HUES48 (cell line): ENCODE measurements around the gene NT5C3B.

Source experiments
- H3K27ac ChIP-seq: one replicate; pipeline ENCODE4 v1.7.0; 2013; ENCODE audit warnings: low read depth, low read length, inconsistent platforms
- H3K27me3 ChIP-seq: 2 replicates; pipeline ENCODE4 v1.6.1; 2013; ENCODE audit warnings: mild to moderate bottlenecking, low read length; ENCODE audit not compliant: control insufficient read depth, insufficient read depth
- H3K36me3 ChIP-seq: 2 replicates; pipeline ENCODE4 v1.6.1; 2013; ENCODE audit warnings: low read length; ENCODE audit not compliant: control insufficient read depth, insufficient read depth
- H3K4me1 ChIP-seq: 2 replicates; pipeline ENCODE4 v1.6.1; 2013; ENCODE audit warnings: mild to moderate bottlenecking, low read length; ENCODE audit not compliant: control insufficient read depth, insufficient read depth
- H3K4me3 ChIP-seq: 2 replicates; pipeline ENCODE4 v1.5.1; 2013; ENCODE audit warnings: mild to moderate bottlenecking, low read depth, low read length
- H3K9ac ChIP-seq: 2 replicates; pipeline ENCODE4 v1.6.1; 2013; ENCODE audit warnings: mild to moderate bottlenecking, low read depth, low read length, moderate library complexity
- H3K9me3 ChIP-seq: 2 replicates; pipeline ENCODE4 v1.6.1; 2013; ENCODE audit warnings: low read length; ENCODE audit not compliant: control insufficient read depth, insufficient read depth

NT5C3B gene

DNA sequence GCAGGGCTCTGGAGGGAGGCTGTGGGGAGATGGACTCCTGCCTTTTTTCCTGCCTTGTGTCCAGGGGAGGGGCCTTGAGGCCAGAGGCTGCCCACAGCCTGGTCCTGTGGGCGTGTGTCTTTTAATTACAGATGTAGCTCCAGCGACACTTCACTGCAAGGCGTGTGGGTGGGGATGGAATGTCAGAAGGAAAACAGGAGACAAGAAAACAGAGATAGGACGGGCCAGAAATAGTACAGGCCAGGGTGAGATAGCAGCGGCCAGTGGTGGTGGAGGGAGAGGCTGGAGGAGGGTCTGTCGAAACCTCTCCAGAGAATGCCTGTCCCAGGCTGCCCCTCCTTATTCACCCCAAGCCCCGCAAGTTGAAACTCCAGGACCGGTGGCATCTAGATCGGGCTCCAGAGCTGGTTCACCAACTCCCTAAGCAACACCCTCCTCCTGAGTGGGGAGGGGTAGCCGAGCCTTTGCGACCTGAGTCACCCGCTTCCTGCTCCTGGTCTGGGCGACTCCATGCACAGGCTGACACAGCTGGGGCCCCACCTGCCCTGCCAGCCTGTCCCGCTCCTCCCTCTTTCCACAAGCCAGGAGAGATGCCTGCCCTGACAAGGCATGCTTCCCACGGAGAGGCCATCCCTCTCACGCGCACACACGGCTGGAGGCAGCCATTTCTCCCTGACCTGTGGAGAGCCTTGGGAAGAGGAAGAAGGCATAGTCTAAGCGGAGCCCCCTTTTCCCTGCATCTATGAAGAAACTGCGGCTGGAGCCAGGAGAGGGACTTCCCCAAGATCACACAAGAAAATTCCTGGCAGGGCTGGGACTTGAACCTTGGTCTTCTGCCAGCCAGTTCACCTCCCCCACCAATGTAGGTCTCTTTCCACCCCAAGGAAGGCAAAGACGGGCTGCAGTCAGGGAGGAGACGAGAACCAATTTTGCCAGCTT lies 42.9 kb downstream of the NT5C3B start:
- peaks cover 17% of the 10 kb centered on the region for H3K27me3 ChIP-seq

GRCh38 chr17:41787021-41787418 lies 49.0 kb downstream of the NT5C3B start:
- no peaks in the 10 kb centered on the region for H3K9me3 ChIP-seq
- no peaks in the 10 kb centered on the region for H3K36me3 ChIP-seq
- no peak overlapping the region for H3K27ac ChIP-seq
- H3K27me3 ChIP-seq, result no peaks in the 10 kb centered on the region
- peaks cover 21% of the 10 kb centered on the region for H3K4me1 ChIP-seq
- H3K4me3 ChIP-seq, result 0 out of 2 replicates have a peak overlapping the region, but pooled peaks have one; percentile 2
- no peak overlapping the region for H3K9ac ChIP-seq

More for the DNA sequence above, 42.9 kb downstream of the NT5C3B start:
- Histone ChIP-seq H3K27ac (peak overlapping the region; percentile 80), H3K4me3 (peak overlapping the region; percentile 41), H3K9me3 (no peaks in the 10 kb centered on the region), H3K4me1 (peaks cover 19% of the 10 kb centered on the region), H3K36me3 (no peaks in the 10 kb centered on the region), H3K9ac (no peak overlapping the region)

GRCh38 chr17:41786227-41787020 lies 49.6 kb downstream of the NT5C3B start, which contains the start of gene JUP:
Gene JUP, minus strand, starts transcription at chr17:41786711. Its CDS starts 14,857 bp downstream, at chr17:41771854.
- H3K4me1 ChIP-seq, result peaks cover 21% of the 10 kb centered on the region
- H3K36me3 ChIP-seq, result no peaks in the 10 kb centered on the region
- H3K9me3 ChIP-seq, result no peaks in the 10 kb centered on the region
- no peaks in the 10 kb centered on the region for H3K27me3 ChIP-seq
- H3K27ac ChIP-seq, result peak within 1 kb of the TSS; percentile 96
- peak within 1 kb of the TSS; percentile 73 for H3K4me3 ChIP-seq
- peak within 1 kb of the TSS; percentile 74 for H3K9ac ChIP-seq

GRCh38 chr17:41785859-41786226 lies 50.2 kb downstream of the NT5C3B start:
- peaks cover 21% of the 10 kb centered on the region for H3K4me1 ChIP-seq
- H3K9me3 ChIP-seq, result no peaks in the 10 kb centered on the region
- no peaks in the 10 kb centered on the region for H3K27me3 ChIP-seq
- H3K27ac ChIP-seq, result peak overlapping the region; percentile 96
- no peaks in the 10 kb centered on the region for H3K36me3 ChIP-seq
- peak overlapping the region; percentile 74 for H3K9ac ChIP-seq
- peak overlapping the region; percentile 73 for H3K4me3 ChIP-seq

- H3K27ac ChIP-seq, result peak overlapping the region; percentile 96
- H3K9me3 ChIP-seq, result no peaks in the 10 kb centered on the region
- no peaks in the 10 kb centered on the region for H3K27me3 ChIP-seq
- no peaks in the 10 kb centered on the region for H3K36me3 ChIP-seq
- H3K4me1 ChIP-seq, result peaks cover 21% of the 10 kb centered on the region
- peak overlapping the region; percentile 74 for H3K9ac ChIP-seq
- peak overlapping the region; percentile 73 for H3K4me3 ChIP-seq
Measured at GRCh38 chr17:41785091-41785858, 50.8 kb downstream of the NT5C3B start.

DNA sequence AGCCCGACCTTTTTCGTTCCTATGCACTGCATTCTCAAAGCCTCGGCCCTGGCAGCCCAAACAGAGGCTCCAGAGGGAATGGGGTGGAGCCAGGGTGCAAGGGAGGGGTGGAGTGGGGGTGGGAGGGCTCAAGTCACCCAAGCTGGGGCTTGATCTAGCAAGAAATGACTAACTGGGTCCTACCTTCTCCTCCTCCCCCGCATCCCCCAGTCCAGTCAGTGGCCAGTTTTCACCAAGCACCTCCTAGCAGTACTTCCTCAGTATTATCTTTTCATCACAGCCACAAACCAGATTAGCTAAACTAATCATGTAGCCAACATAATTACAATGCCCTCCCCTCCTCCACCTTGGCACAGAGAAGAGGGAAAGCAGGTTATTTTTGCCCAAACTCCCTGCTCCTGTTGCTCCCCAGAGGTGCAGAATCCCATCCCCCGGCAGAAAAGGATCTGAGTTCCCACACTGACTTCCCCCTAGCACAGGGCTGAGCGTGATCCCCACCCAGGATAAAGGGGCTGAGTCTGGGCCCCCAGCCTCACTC lies 51.8 kb downstream of the NT5C3B start:
- H3K9me3 ChIP-seq, result no peaks in the 10 kb centered on the region
- H3K27ac ChIP-seq, result peak overlapping the region; percentile 96
- peak overlapping the region; percentile 58; the same call in 1 of the 2 replicates for H3K9ac ChIP-seq
- H3K4me3 ChIP-seq, result peak overlapping the region; percentile 73
- H3K36me3 ChIP-seq, result no peaks in the 10 kb centered on the region
- peaks cover 21% of the 10 kb centered on the region for H3K4me1 ChIP-seq
- no peaks in the 10 kb centered on the region for H3K27me3 ChIP-seq

- Histone ChIP-seq H3K4me1 (peaks cover 23% of the 10 kb centered on the region), H3K36me3 (no peaks in the 10 kb centered on the region), H3K9me3 (no peaks in the 10 kb centered on the region), H3K27ac (no peak overlapping the region), H3K9ac (no peak overlapping the region), H3K4me3 (no peak overlapping the region), H3K27me3 (no peaks in the 10 kb centered on the region)
Measured at GRCh38 chr17:41782142-41782541, 53.9 kb downstream of the NT5C3B start.

- H3K27me3 ChIP-seq, result no peaks in the 10 kb centered on the region
- H3K27ac ChIP-seq, result no peak overlapping the region
- no peaks in the 10 kb centered on the region for H3K9me3 ChIP-seq
- peaks cover 21% of the 10 kb centered on the region for H3K4me1 ChIP-seq
- no peak overlapping the region for H3K4me3 ChIP-seq
- H3K36me3 ChIP-seq, result no peaks in the 10 kb centered on the region
- H3K9ac ChIP-seq, result no peak overlapping the region
Measured at GRCh38 chr17:41781404-41782110, 54.5 kb downstream of the NT5C3B start.

DNA sequence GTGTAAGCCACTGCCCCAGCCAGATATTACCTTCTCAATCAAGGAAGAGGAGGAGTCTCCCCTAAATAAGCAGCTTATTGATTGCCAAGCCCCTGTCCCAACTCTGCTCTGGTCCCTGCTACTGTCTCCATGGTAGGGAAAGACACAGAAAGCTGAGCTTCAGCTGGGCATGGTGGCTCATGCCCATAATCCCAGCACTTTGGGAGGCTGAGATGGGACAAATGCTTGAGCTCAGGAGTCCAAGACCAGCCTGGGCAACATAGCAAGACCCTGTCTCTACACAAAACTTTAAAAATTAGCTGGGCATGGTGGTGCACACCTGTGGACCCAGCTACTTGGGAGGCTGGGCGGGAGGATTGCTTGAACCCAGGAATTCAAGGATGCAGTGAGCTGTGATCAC lies 56.1 kb downstream of the NT5C3B start:
- Histone ChIP-seq H3K36me3 (no peaks in the 10 kb centered on the region), H3K9ac (no peak overlapping the region), H3K9me3 (no peaks in the 10 kb centered on the region), H3K27ac (no peak overlapping the region), H3K27me3 (no peaks in the 10 kb centered on the region), H3K4me3 (no peak overlapping the region), H3K4me1 (peaks cover 32% of the 10 kb centered on the region)
